ENCODE results near the gene MPV17L2. TPM values are rescaled to one million over a fixed set of nuclear protein-coding genes. Genes with fewer than 3 reads are reported as not detected.

The MPV17L2 gene
- total and polyA plus RNA-seq, 10 of the 15 experiments (the other 5 are each of a cell fraction or from before 2014, with no cell fraction given) = 5.1 to 57.2 (median 22.9) TPM

DNA sequence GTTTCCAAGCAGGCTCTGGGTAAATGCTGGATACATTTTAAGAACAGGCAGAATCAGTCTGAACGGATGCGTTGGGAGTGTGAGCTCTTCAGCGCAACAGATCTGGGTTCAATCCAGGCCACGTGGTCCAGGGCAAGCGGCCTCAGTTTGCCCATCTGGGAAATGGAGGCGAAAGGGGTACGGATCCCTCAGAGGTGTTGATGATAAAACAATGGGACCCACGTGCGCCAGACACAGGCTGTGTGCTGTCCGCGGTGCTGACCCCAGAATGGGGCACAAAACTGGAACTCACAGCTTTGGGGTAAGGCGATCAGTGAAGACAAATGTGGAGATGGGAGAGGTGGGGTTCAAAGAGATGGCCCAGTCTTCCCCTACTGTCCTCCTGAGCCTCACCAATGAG, 46.3 kb downstream of the MPV17L2 start (continued):
- TF ChIP-seq E2F4 (IDR thresholded peaks at IDR 0.05; ENCODE audit: low read depth, low read length) (no peak), NFYA (IDR thresholded peaks at IDR 0.05; ENCODE audit: borderline replicate concordance, low read depth, low read length) (no peak), ZBED1 (IDR thresholded peaks at IDR 0.05; ENCODE audit: borderline replicate concordance) (no peak), WRNIP1 (IDR thresholded peaks at IDR 0.05; ENCODE audit: borderline replicate concordance, low read depth, low read length) (no peak), DPF2 (IDR thresholded peaks at IDR 0.05) (no peak), CBFB (IDR thresholded peaks at IDR 0.05; ENCODE audit: low read depth) (no peak), BACH1 (IDR thresholded peaks at IDR 0.05; ENCODE audit: borderline replicate concordance) (no peak), KDM1A (IDR thresholded peaks at IDR 0.05; ENCODE audit: borderline replicate concordance) (no peak), HDAC2 (IDR thresholded peaks at IDR 0.05) (no peak), BCL3 (IDR thresholded peaks at IDR 0.05; ENCODE audit: borderline replicate concordance, insufficient read depth, low read depth, low read length, poor library complexity, severe bottlenecking) (no peak), ZNF207 (IDR thresholded peaks at IDR 0.05; ENCODE audit: borderline replicate concordance) (no peak), FOXM1 (IDR thresholded peaks at IDR 0.05; ENCODE audit: low read depth, low read length) (no peak), MXI1 (IDR thresholded peaks at IDR 0.05; ENCODE audit: low read depth, low read length) (peak; percentile 87), MTA2 (IDR thresholded peaks at IDR 0.05; ENCODE audit: low read depth) (no peak), YBX1 (IDR thresholded peaks at IDR 0.05) (no peak)

All from GM12878 (cell line).